Measurements from ENCODE around the gene ZNF808.
"Not testable (repeated sequence)": the region's sequence is repeated elsewhere in the genome, so short reads cannot be mapped to it uniquely, and the experiment has no call there.

The ZNF808 gene

DNA sequence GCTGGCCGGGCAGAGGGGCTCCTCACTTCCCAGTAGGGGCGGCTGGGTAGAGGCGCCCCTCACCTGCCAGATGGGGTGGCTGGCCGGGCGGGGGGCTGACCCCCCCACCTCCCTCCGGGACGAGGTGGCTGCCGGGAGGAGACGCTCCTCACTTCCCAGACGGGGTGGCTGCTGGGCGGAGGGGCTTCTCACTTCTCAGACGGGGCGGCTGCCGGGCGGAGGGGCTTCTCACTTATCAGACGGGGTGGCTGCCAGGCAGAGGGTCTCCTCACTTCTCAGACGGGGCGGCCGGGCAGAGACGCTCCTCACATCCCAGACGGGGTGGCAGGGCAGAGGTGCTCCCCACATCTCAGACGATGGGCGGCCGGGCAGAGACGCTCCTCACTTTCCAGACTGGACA lies 66.0 kb downstream of the ZNF808 start:
- DNase-seq (ENCODE audit: low read depth) = not testable (repeated sequence)

- DNase-seq (ENCODE audit: low read depth) = no peak
These were observed 71.8 kb downstream of the ZNF808 start for GRCh38 chr19:52599241-52599640.

- no peak for DNase-seq (ENCODE audit: low read depth)
These were observed 73.2 kb downstream of the ZNF808 start for GRCh38 chr19:52600639-52601024.

GRCh38 chr19:52601025-52601973 lies 73.8 kb downstream of the ZNF808 start:
- peak; percentile 81 for DNase-seq (ENCODE audit: low read depth)

DNA sequence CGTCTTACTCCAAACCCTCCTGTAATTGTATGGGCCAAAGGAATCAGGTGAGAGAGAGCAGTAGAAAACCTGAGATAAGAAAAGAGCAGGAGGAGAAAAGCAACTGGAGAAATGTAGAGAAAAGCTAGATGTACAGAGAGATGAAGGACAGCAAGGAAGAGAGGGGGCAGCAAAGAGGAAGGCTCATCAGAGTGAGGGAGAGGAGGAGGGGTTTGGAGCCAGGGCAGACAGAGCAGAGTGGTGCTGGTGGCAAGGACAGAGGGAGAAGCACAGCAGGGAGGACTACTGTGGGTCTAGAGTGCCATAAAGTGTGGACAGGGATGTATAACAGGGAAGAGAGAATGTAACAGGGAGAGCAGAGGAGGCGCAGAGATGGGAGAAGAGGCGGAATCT lies 74.5 kb downstream of the ZNF808 start:
- DNase-seq (ENCODE audit: low read depth) = not testable (repeated sequence)

- no peak for DNase-seq (ENCODE audit: low read depth)
These were observed 75.5 kb downstream of the ZNF808 start for GRCh38 chr19:52602941-52603340.

GRCh38 chr19:52603558-52604207 lies 76.2 kb downstream of the ZNF808 start:
- peak; percentile 68 for DNase-seq (ENCODE audit: low read depth)
